NCI-H526 treated with DMSO at 0.1 percent for 48 hours (cell line): ENCODE measurements around the gene HDHD3.
A peak's percentile ranks its signal among the peaks of the same experiment; 100 is the strongest.

Experiments used
- DNase-seq: peaks from one replicate; lab custom pipeline; 2025; lab: John Stamatoyannopoulos, UW

HDHD3 gene

DNA sequence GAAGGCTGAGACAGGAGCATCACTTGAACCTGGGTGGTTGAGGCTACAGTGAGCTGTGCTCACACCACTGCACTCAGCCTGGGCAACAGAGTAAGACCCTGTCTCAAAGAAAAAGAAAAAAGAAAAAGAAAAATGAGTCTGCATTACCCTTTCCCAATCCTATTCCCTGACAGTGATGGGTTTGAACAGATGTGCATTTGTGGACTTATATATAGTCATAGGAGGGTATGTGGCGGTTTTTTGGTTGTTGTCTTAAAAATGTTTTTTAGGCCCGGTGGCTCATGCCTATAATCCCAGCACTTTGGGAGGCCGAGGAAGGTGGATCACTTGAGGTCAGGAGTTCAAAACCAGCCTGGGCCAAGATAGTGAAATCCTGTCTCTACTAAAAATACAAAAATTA is 13.4 kb downstream of the HDHD3 start:
- no peak for DNase-seq

DNA sequence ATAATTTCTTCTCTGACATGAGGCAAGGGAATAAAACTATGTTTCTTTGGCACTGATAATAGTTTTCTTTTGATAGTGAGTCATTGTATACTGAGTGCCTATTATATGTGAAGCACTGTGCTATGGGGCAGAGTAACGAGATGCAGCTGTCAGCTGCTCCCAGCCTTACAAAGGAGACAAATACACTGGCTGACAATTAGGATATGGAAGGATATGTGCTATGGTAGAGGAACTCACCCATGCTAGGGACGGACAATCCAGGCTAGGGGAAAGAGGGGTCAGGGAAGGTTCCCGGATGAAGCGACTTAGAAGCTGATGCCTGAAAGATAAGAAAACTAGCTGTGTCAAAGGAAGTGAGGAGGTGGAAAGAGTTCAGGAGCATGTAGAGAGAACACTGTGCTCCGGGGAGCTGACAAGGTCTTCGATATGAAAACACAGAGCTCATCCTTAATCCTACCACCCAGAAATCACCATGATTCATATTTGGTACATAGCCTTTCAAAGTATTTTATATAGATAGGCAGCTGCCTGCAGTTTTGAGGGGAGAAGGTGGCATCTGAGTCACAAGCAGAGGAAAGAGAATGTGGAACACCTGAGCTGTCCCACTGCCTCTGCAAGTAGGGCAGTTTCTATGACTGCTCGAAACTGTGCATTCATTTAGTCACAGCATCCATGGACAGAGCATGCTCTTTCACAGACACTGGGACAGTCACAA is 15.3 kb downstream of the HDHD3 start:
- no peak for DNase-seq

DNA sequence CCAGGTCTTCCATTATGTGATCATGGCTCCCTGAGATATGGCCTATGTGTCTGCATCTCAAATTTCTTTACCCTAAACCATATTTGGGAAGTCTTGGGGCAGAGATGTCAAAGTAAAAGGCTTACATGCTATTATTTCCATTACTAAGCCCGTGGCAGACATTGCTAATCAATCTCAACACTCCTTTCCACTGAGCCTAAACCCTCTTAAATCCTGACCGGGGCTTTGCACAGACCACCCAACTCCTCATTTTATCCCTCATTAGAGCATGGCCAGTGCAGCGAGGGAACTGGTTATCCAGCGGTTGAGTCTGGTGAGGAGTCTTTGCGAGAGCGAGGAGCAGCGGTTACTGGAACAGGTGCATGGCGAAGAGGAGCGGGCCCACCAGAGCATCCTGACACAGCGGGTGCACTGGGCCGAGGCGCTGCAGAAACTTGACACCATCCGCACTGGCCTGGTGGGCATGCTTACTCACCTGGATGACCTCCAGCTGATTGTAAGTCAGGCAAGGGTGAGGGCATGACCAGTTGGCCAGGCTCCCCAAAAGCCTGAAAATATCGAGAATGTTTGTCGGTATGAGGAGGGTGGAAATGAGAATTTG is 16.4 kb downstream of the HDHD3 start:
- no peak for DNase-seq

DNA sequence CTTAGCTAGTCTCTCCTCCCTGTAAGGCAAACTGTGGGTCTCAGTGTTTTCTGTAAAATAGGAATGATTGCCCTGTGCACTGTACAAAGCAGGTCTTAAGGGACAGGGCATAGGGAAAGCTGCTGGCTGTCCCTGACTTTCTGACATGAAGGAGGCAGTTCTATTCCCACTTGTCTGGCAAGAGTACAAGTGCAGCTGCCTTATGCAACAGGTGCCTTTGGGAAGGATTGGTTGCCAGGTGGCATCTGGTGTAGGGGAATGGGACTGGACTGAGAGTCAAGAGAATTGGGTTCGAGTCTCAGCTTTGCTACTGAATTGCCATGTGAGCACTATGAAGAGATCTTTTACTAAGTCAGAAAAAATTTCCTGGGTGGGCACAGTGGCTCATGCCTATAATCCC is 17.4 kb downstream of the HDHD3 start:
- no peak for DNase-seq

DNA sequence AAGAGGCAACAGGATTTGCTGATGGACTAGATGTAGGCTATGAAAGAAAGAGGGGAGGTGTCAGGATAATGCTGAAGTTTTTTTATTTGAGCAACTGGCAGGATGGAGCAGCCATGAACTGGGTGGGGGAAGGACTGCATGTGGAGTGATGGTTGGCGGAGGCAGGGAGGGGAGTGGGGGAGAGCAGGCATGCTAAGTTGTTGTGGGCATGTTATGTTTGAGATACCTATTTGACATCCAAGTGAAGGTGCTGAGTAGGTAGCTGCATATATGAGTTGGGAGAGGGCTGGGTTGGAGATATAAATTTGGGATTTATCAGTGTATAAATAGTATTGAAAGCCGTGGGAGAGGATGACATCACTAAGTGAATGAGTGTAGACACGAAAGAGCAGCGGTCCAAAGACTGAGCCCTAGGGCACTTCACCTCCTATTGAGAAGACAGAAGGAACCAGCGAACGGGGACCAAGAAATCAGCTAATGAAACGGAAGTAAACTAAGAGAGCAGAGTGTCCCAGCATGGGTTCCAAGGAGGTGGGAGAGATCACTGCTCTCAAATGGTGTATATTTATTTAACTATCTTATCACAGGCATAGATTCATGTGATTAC is 20.0 kb downstream of the HDHD3 start:
- no peak for DNase-seq

DNA sequence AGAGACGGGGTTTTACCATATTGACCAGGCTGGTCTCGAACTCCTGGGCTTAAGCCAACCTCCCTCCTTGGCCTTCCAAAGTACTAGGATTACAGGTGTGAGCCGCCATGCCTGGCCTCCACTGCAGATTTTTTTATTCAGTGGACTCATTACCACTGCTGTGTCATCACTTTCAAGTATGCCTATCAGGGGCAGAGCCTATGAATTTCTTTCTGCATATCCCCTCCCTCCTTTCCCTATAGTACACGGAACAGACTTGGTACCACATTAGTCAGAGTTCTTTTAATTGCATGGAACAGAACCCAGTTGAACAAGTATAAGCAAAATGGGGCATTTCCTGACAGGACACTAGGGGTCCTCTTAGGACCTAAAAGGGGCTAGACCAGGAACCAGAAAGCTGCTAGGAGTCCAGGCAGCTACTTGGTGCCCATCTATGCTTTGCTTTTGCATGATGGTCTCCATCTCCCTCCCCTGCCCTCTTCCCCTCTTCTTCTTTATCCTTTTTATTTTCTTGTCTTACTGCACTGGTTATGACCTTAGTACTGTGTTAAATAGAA is 21.7 kb downstream of the HDHD3 start:
- no peak for DNase-seq

DNA sequence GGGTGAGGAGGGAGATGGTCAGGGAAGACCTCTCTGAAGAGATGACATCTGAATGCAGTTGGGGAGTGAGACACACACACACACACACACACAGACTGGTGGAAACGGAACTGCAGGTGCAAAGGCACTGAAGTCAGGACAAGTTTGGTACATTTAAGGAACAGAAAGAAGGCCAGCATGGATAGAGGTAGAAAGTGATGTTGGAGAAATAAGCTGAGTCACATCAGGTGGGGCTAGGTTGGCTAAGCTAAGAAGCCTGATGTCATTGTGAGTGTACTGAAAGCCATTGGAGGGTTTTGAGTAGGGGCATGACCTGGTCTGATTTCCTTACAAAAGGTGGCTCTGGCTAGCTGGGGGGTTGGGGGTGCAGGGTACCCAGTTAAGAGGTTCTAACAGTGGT is 24.4 kb downstream of the HDHD3 start:
- DNase-seq = no peak

DNA sequence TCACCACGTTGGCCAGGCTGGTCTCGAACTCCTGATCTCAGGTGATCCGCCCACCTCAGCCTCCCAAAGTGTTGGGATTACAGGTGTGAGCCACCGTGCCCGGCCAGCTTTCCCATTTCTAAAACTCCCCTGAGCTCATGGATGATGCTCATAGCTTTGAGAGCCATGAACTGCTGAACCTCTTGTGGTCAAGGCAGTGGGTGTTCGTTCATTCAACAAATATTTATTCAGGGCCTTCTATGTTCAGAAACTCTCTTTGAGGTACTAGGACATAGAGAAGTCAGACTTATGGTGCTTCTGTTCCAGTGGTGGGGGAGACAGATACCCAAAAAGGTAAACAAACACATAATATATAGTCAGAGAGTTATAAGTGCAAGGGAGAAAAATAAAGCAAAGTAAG is 24.8 kb downstream of the HDHD3 start:
- DNase-seq = no peak

DNA sequence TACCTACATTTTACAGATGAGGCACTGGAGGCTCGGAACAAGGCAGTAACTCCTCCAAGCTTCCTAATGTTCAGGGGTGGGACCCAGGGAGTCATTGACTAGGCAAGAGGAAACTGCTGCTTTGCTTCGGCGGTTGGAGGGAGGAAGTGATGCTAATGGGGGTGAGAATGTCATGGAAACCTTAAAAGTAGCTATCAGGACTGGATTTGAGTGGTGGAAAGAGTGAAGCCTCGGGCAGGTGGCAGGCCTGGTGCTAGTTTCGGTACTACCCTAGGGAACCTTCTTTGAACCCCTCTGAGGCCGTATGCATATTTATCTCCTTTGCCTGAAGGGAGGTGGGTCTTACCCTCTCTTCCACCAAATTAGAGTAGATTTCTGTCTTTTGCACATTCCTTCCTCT is 25.8 kb downstream of the HDHD3 start:
- DNase-seq = no peak

DNA sequence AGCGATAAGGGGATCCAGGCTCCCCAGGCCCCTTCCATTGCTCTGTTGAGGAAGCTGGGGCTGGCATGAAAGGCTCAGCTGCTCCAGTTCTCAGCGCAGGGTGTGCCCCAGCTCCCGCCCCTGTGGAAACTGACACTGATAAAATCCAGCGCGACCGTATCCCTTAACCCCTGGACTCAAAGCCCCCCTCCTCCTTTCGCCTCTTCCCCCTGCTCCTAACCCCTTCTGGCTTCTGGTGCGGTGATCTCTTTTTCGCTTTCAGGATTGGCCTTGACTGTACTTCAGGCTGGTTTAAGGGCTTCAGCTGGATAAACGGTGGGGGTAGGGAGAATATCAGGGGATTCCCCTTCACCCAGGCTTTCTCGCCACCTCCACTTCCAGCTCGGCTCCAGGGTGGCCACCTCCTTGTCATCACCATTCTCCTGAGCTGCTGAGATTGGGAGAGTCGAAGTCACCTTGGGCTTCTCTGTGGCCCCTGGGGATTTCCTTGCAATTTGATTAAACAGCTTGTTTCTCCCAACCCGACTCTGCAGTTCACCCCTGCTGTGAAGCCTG is 26.6 kb downstream of the HDHD3 start:
- no peak for DNase-seq

DNA sequence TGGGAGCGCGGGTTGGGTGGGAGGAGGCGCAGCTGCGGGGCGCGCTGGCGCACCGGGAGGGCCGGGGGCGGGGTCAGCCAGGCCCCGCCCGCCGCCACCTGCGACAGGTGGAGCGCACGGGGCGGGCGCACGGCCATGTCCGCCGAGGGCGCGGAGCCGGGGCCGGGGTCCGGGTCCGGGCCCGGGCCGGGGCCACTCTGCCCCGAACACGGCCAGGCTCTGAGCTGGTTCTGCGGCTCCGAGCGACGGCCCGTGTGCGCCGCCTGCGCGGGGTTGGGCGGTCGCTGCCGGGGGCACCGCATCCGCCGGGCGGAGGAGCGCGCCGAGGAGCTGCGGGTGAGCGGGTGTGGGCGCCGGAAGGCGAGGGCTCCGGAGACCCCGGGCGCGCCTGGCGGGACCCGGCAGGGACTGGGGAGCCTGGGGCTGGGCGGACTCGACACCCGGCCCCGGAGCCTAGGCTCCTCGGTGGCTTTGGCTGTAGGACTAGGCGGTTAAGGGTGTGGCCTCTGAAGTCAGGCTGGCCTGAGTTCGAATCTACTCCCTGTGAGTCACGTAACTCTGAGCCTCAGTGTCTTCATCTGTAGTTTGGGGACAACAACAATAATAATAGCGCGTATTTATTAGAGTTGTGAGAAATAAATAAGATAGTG is 27.2 kb downstream of the HDHD3 start, which contains the start of gene BSPRY:
BSPRY (plus strand) TSS at position 97 of the 650 bp plus-strand sequence; CDS start at position 136, 39 bp downstream.
- DNase-seq = no peak

DNA sequence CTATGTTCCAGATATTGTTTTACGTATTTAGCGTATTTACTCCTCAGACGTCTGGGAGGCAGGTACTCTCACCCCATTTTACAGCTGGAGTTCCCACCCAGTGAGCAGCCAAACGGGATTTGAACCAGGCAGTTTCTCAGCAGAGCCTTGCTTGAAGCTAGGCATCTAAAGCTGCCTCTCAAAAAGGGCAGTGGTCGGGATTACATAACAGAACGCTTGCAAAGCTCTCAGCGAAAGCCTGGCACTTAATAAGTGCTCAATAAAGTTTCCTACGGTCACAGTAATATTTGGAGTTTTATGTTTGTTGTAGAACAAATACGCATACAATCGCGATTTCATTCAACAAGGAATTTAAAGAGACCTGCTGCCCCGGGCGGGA is 27.7 kb downstream of the HDHD3 start:
- no peak for DNase-seq

DNA sequence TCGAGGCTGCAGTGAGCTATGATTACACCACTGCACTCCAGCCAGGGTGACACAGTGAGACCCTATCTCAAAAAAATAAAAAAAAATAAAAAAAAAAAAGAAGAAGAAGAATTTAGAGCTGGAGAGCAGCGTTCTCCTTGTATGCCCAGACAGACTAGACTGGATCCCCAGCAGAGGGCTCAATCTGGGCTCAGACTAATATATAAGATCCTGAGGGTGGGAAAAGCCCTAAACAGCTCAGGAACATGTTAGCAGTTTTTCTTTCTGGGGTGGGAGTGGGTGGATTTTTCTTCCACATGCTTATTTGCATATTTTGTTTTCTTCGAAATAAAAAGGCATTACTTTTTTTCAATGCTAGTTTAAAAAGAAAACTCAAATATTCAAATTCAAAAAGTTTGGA is 28.3 kb downstream of the HDHD3 start:
- DNase-seq = no peak

DNA sequence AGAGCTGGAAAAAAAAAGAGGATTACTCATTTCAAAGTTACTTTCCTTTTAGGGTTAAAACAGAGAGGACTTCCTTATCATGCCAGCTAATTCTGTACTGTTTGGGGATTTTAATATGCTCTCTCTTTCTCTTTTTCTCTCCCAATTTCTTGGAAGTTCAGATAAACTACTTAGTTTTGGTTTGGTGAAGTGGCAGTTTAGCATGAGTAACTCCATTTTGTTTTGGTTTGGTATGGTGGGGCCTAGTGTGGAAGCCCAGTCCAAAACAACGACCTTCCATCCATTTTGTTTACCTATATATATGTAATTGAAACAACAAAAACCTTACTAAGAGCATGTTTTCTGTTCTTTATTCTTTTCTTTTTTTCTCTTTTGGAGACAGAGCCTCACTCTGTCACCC is 31.1 kb downstream of the HDHD3 start:
- DNase-seq = no peak

DNA sequence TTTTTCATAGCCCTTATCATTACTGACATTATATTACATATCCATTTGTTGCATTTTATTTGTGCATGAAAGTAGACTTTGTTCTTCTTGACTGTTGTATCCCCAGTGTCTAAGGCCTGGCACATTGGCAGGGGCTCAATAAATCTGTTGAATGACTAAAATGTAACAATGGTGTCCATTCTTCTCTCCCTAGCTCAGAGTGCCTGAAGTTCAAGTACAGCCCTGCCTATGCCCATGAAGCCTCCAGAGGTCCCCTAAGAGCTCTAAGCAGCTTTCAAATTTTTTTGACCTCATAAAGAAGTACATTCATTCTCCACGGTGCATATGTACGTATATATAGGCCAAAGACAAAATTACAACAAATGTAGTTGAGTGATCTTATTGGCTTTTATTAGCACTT is 31.6 kb downstream of the HDHD3 start:
- DNase-seq = no peak

DNA sequence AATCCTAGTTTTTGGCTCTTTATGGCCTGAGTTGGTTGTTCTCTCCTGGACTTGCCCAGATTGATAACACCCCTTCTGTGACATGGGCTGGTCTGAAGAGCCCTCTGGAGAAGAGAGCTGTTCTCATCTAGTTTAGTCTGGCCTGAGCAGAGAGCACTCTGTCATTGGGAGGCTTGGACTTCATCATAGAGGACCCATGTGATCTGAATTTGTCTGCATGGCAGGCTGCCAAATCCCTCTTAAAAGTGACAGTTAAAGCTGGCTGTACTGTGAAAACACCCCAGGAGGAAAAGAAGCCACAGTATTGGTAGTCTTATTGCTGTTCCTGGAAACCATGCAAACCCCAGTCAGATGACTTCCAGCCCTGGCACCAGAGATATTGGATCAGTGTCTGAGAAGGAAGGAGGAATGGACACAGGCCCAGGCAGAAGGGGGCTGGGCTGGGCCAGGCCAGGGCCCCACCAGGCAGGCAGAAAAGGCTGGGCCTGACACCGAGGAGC is 33.0 kb downstream of the HDHD3 start:
- DNase-seq = no peak

DNA sequence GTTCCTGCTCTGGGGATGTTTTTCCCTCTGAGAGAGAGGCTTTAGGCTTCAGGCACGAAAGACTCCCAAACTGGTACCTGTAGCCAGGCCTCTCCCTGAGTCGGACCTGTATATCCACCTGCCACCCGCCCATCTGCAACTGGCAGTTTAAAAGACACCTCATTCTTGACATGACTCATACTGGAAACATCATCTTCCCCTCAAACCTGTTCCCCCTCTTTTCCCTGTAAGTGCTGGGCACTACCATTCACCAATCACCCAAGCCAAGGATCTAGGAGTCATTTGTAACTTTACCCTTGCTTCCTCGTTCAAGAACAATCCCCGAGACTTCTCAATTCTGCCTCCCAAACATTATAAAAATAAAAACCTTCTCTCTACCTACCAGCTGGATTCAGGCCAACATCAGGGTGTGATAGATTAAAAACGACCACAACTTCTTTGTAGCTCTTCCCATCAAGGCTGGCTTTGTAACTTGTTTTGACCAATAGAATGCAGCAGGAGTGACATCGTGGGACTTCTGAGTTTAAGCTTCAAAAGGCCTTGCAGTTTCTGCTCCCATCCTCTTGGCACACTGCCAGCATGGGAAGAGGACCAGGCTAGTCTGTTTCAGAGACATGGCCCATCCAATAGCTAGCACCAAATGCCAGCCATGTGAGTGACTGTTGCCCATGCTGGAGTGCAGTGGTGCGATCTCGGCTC is 34.9 kb downstream of the HDHD3 start:
- no peak for DNase-seq

DNA sequence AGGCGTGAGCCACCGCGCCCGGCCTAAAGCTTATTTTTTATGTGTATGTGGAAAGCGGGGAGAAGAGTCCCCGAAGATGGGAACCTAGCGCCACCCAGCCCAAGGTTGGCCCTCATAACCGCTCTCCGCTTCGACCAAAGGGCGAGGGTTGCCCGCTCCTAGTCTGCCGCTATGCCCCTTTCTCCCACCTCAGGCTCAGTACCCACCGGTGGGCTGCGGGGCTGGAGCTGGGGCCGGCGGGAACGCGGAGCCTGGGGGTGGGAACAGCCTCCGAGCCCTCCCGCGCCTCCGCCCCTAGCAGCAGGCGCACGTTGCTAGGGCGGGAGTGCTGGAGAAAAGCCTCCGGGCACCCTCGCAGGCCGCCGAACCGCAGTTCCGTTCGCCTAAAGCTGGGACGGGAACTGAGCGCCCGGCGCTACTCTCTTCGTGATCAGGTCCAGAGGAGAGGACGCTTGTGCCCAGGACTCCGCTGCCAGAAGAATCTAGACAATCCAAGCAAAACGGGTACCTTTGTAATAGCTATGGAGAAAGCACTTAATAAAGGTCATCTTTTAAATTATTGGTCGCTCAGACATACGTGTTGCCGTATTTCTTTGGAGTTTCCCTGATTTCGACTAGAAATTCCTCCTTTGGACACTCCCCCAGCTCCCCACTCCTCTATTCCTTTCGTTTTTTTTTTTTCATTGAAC is 36.6 kb downstream of the HDHD3 start, which contains the start of gene WDR31:
WDR31 (minus strand) TSS at position 265 of the 689 bp plus-strand sequence. CDS start 8,253 bp downstream, outside the sequence.
- DNase-seq = peak; percentile 40

DNA sequence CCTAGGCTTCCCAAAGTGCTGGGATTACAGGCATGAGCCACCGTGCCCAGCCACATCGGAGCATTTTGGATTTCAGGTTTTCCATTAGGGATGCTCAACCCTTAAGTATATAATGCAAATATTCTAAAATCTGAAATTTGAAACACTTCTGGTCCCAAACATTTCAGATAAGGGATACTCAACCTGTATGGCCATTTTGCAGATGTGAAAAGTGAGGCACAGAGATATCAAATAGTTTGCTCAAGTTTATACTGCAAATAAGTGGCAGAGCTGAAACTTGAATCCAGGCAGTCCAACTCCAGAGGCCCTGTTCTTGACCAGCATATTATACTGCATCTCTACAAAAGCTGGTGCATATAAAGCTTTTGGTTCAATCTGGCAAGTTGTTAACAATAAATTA is 39.1 kb downstream of the HDHD3 start:
- DNase-seq = no peak

DNA sequence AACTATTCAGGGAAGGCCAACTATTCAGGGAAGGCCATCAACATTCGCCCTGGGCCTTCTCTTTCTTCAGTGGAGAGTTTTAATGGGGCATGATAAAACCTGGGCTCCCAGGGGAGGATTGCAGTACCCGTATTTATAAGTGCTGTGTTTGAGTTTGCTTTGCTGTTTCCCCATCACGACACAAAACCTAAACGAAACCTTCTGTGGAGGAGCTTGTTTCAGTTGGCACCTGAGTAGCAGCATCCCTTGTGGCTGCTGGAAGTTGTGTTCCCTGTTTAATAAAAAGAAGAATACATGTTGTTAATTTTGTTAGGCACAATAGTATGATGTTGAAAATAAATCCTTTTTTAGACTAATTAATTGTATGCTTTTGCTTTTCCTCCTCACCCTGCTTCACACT is 45.0 kb downstream of the HDHD3 start:
- no peak for DNase-seq
